EH (cell line): Measurements from ENCODE around the gene DESI1.
"Not testable (repeated sequence)": the region's sequence is repeated elsewhere in the genome, so short reads cannot be mapped to it uniquely, and the experiment has no call there.

ENCODE experiments used
- DNase-seq: peaks from one replicate; pipeline ENCODE4 v3.0.0-alpha.2; 2015; ENCODE audit warnings: low read depth

Gene DESI1

GRCh38 chr22:41620589-41621098 lies at the start of gene DESI1:
Gene DESI1, minus strand, starts transcription at chr22:41621043. Its CDS starts 204 bp downstream, at chr22:41620839.
- DNase-seq: no peak

- peak; percentile 95 for DNase-seq
Measured at GRCh38 chr22:41668971-41669911, 48.4 kb upstream of the DESI1 start.

- DNase-seq: no peak
Measured at GRCh38 chr22:41664951-41665350, 44.1 kb upstream of the DESI1 start.

- DNase-seq: peak; percentile 35
Measured at GRCh38 chr22:41664490-41664889, 43.6 kb upstream of the DESI1 start.

GRCh38 chr22:41663594-41663993 lies 42.8 kb upstream of the DESI1 start:
- DNase-seq: not testable (repeated sequence)

GRCh38 chr22:41661713-41662112 lies 40.9 kb upstream of the DESI1 start:
- no peak for DNase-seq

GRCh38 chr22:41661088-41661487 lies 40.2 kb upstream of the DESI1 start:
- no peak for DNase-seq

GRCh38 chr22:41660416-41660815 lies 39.6 kb upstream of the DESI1 start:
- DNase-seq: peak; percentile 16

GRCh38 chr22:41659941-41660340 lies 39.1 kb upstream of the DESI1 start:
- no peak for DNase-seq

- no peak for DNase-seq
Measured at GRCh38 chr22:41658869-41659268, 38.0 kb upstream of the DESI1 start.

- DNase-seq: no peak
Measured at GRCh38 chr22:41657709-41658108, 36.9 kb upstream of the DESI1 start.

GRCh38 chr22:41656556-41656955 lies 35.7 kb upstream of the DESI1 start:
- no peak for DNase-seq

GRCh38 chr22:41654322-41654721 lies 33.5 kb upstream of the DESI1 start:
- no peak for DNase-seq

- DNase-seq: no peak
Measured at GRCh38 chr22:41650821-41651220, 30.0 kb upstream of the DESI1 start.

- DNase-seq: no peak
Measured at GRCh38 chr22:41650229-41650628, 29.4 kb upstream of the DESI1 start.

GRCh38 chr22:41648432-41648831 lies 27.6 kb upstream of the DESI1 start:
- peak; percentile 10 for DNase-seq

GRCh38 chr22:41647771-41648170 lies 26.9 kb upstream of the DESI1 start:
- DNase-seq: no peak

- no peak for DNase-seq
Measured at GRCh38 chr22:41642331-41643110, 21.7 kb upstream of the DESI1 start.

- DNase-seq: no peak
Measured at GRCh38 chr22:41641854-41642253, 21.0 kb upstream of the DESI1 start.

GRCh38 chr22:41638748-41639147 lies 17.9 kb upstream of the DESI1 start:
- DNase-seq: no peak

- DNase-seq: no peak
Measured at GRCh38 chr22:41638124-41638523, 17.3 kb upstream of the DESI1 start.

- not testable (repeated sequence) for DNase-seq
Measured at GRCh38 chr22:41637623-41638022, 16.8 kb upstream of the DESI1 start.

- peak; percentile 72 for DNase-seq
Measured at GRCh38 chr22:41636467-41636866, 15.6 kb upstream of the DESI1 start.
